SJCRH30 (cell line): ENCODE results near the gene ZNF76. TPM values are rescaled to one million over a fixed set of nuclear protein-coding genes. Genes with fewer than 3 reads are reported as not detected.

ENCODE experiments used
- DNase-seq, 2 experiments: peaks; one replicate each; pipeline ENCODE4 v3.0.0-alpha.2; 2015 to 2020
- H3K27ac ChIP-seq: fragments of 250-450 bp; sonication (Bioruptor Pico); 2 replicates; pipeline ENCODE4 v1.5.1; 2020; ENCODE audit warnings: mild to moderate bottlenecking, moderate library complexity
- H3K27me3 ChIP-seq: fragments of 250-450 bp; sonication (Bioruptor Pico); 2 replicates; pipeline ENCODE4 v1.5.1; 2020; ENCODE audit warnings: mild to moderate bottlenecking, moderate library complexity
- H3K36me3 ChIP-seq: fragments of 250-450 bp; sonication (Bioruptor Pico); 2 replicates; pipeline ENCODE4 v1.5.1; 2020; ENCODE audit warnings: mild to moderate bottlenecking, moderate library complexity
- H3K4me1 ChIP-seq: fragments of 250-450 bp; sonication (Bioruptor Pico); 2 replicates; pipeline ENCODE4 v1.5.1; 2020; ENCODE audit warnings: mild to moderate bottlenecking, moderate library complexity
- H3K4me3 ChIP-seq: fragments of 250-450 bp; sonication (Bioruptor Pico); 2 replicates; pipeline ENCODE4 v1.5.1; 2020; ENCODE audit warnings: mild to moderate bottlenecking, moderate library complexity
- H3K9me3 ChIP-seq: fragments of 250-450 bp; sonication (Bioruptor Pico); replicated peaks from 2 replicates; pipeline ENCODE4 v1.5.1; 2020; ENCODE audit warnings: mild to moderate bottlenecking, moderate library complexity
- total RNA-seq: library from RNA; depleted of rRNA; stranded (reverse); fragments of >200 nt; shearing (Covaris generic); gene quantifications from 2 replicates; pipeline ENCODE4 v1.2.3, GENCODE V29; 2014

ZNF76 gene
- total RNA-seq, 1 experiment from 2014 or later, result 8.2 TPM

DNA sequence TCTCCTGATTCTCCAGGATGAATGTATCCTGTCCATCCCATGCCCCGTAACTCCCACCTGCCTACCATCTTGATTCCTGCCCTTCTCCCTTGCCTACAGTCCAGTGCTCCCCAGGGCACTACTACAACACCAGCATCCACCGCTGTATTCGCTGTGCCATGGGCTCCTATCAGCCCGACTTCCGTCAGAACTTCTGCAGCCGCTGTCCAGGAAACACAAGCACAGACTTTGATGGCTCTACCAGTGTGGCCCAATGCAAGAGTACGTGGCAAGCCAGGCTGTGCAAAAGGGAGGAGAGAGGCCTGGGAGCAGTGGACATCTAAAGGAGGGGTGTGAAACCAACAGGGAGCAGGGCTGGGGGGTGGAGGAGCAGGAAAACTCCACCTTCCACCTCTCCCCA is 15.0 kb upstream of the ZNF76 start:
- Histone ChIP-seq H3K36me3 (no peaks in the 10 kb centered on the region; the same call in 1 of the 2 replicates), H3K4me3 (no peak overlapping the region), H3K27ac (no peak overlapping the region), H3K27me3 (no peaks in the 10 kb centered on the region), H3K9me3 (no peaks in the 10 kb centered on the region), H3K4me1 (no peaks in the 10 kb centered on the region)
- no peak for DNase-seq

- Histone ChIP-seq H3K27me3 (no peaks in the 10 kb centered on the region), H3K9me3 (no peaks in the 10 kb centered on the region), H3K27ac (no peak overlapping the region), H3K4me3 (no peak overlapping the region), H3K4me1 (no peaks in the 10 kb centered on the region), H3K36me3 (no peaks in the 10 kb centered on the region; the same call in 1 of the 2 replicates)
- no peak for DNase-seq
Measured at GRCh38 chr6:35247642-35248231, 11.8 kb upstream of the ZNF76 start.

GRCh38 chr6:35248300-35248699 is 11.2 kb upstream of the ZNF76 start:
- Histone ChIP-seq H3K36me3 (no peaks in the 10 kb centered on the region; the same call in 1 of the 2 replicates), H3K27ac (no peak overlapping the region), H3K4me1 (no peaks in the 10 kb centered on the region), H3K27me3 (no peaks in the 10 kb centered on the region), H3K9me3 (no peaks in the 10 kb centered on the region), H3K4me3 (no peak overlapping the region)
- DNase-seq, result no peak

DNA sequence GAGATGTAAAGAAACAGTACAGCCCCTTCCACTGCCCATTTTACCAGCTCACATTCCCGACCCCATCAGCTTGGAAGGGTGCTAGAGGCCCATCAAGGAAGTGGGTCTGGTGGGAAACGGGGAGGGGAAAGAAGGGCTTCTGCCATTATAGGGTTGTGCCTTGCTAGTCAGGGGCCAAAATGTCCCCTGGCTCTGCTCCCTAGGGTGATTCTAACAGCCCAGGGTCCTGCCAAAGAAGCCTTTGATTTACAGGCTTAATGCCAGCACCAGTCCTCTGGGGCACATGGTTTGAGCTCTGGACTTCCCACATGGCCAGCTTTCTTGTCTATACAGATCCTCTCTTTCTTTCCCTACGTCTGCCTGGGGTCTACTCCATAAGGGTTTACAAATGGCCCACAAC is 10.6 kb upstream of the ZNF76 start:
- no peak overlapping the region for H3K4me3 ChIP-seq
- H3K27ac ChIP-seq, result no peak overlapping the region
- no peak for DNase-seq
- no peaks in the 10 kb centered on the region for H3K9me3 ChIP-seq
- H3K27me3 ChIP-seq, result no peaks in the 10 kb centered on the region
- no peaks in the 10 kb centered on the region; the same call in 1 of the 2 replicates for H3K36me3 ChIP-seq
- H3K4me1 ChIP-seq, result no peaks in the 10 kb centered on the region

DNA sequence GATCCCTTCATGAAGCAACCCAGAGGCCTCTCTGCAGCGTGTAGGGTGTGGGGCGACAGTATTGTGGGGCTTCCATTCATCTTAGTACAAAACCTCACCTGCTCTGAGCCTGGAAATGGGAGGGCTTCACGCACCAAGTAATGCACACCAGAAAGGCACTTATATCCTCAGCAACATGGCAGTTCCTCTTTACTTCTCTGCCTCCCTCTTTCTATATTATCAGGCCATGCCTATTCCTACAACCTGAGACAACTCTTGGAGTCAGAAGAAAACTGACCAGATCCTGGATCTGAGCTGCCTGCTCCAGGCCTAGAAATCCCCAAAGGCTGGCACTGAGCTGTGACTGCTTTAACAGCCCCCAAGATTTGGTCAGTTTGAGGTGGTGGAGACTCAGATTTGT is 7.6 kb upstream of the ZNF76 start:
- H3K27ac ChIP-seq, result no peak overlapping the region
- no peaks in the 10 kb centered on the region for H3K27me3 ChIP-seq
- H3K4me3 ChIP-seq, result no peak overlapping the region
- H3K9me3 ChIP-seq, result no peaks in the 10 kb centered on the region
- no peak for DNase-seq
- H3K4me1 ChIP-seq, result no peaks in the 10 kb centered on the region
- no peaks in the 10 kb centered on the region for H3K36me3 ChIP-seq

DNA sequence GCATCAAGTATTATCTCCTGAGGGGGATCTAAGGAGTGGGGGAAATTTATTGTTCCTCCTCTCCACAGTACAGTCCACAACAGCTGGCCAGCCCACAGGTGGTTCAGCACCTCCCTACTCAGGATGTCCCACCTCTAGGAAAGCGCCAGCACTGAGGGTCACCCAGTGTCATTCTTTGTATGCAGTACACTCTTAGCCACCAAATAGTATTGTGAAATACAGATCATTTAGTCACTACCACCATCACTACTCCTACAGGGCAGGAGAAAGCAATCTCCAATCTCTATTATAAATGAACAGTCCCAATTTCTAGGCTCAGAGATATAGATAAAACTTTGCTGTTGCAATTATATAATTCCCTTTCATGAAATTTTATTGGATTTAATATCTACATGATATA is 6.3 kb upstream of the ZNF76 start:
- H3K4me1 ChIP-seq, result no peaks in the 10 kb centered on the region
- no peaks in the 10 kb centered on the region for H3K9me3 ChIP-seq
- no peak for DNase-seq
- H3K27ac ChIP-seq, result no peak overlapping the region
- H3K4me3 ChIP-seq, result no peak overlapping the region
- H3K27me3 ChIP-seq, result no peaks in the 10 kb centered on the region
- no peaks in the 10 kb centered on the region for H3K36me3 ChIP-seq

- Histone ChIP-seq H3K27ac (no peak overlapping the region), H3K36me3 (no peaks in the 10 kb centered on the region), H3K4me1 (no peaks in the 10 kb centered on the region; the same call in 1 of the 2 replicates), H3K4me3 (peak overlapping the region; percentile 73), H3K27me3 (no peaks in the 10 kb centered on the region), H3K9me3 (no peaks in the 10 kb centered on the region)
- DNase-seq, result no peak
Measured at GRCh38 chr6:35258336-35258735, 1.2 kb upstream of the ZNF76 start.

- no peaks in the 10 kb centered on the region; the same call in 1 of the 2 replicates for H3K4me1 ChIP-seq
- no peaks in the 10 kb centered on the region for H3K36me3 ChIP-seq
- H3K27me3 ChIP-seq, result no peaks in the 10 kb centered on the region
- DNase-seq, result no peak
- H3K27ac ChIP-seq, result peak overlapping the region; percentile 81
- H3K4me3 ChIP-seq, result peak overlapping the region; percentile 73
- no peaks in the 10 kb centered on the region for H3K9me3 ChIP-seq
Measured at GRCh38 chr6:35258858-35259193, 709 bp upstream of the ZNF76 start.

GRCh38 chr6:35259948-35260590 is 534 bp downstream of the ZNF76 start:
- Histone ChIP-seq H3K4me3 (peak overlapping the region; percentile 73), H3K27ac (peak overlapping the region; percentile 81), H3K4me1 (no peaks in the 10 kb centered on the region; the same call in 1 of the 2 replicates), H3K9me3 (no peaks in the 10 kb centered on the region), H3K36me3 (no peaks in the 10 kb centered on the region), H3K27me3 (no peaks in the 10 kb centered on the region)
- peak; percentile 64 to 69 for DNase-seq

DNA sequence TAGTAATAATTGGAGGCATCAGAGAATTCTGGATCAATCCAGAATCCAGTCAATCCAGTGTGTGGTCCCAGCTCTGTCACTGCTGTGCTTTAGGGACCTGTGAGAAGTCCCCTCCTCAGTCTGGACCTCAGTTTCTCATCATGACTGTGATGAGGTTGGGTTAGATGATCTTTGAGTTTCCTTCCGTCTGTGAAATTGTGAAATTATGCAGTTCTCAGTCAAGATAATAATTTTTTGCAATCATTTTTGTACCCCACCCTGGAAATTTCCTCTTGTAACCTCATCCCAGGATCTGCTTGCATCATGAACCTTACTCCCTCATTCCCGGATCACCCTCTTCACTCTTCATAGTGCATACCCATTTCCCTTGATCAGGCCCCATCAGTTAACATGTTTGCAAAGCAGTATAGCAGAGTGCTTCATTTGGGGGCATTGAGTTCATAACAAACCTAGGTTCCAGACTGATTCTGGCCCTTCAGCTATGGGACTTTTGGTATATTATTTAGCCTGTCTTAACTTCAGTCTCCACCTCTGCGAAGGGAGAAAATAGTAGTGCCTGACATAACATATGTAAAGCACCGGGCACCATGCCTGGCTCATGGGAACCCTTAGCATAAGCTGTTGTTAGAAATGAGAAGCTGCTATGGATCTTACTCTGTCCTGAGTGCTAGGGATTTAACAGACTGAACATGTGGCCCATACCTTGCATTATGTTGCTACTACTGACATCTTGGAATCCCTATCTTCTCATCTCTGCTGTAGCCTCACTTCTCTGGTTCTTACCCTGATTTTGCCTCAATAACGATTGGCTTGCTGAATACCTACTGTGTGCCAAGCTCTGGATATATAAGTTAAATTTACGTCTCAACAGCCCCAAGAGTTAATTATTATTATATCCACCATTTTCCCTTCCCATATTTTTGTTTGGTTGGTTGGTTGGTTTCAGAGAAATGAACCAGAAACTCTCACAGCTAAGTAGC is 1.3 kb downstream of the ZNF76 start:
- no peaks in the 10 kb centered on the region for H3K27me3 ChIP-seq
- no peak overlapping the region for H3K27ac ChIP-seq
- H3K36me3 ChIP-seq, result no peaks in the 10 kb centered on the region
- no peaks in the 10 kb centered on the region for H3K9me3 ChIP-seq
- peak overlapping the region; percentile 73 for H3K4me3 ChIP-seq
- no peak for DNase-seq
- H3K4me1 ChIP-seq, result no peaks in the 10 kb centered on the region; the same call in 1 of the 2 replicates

DNA sequence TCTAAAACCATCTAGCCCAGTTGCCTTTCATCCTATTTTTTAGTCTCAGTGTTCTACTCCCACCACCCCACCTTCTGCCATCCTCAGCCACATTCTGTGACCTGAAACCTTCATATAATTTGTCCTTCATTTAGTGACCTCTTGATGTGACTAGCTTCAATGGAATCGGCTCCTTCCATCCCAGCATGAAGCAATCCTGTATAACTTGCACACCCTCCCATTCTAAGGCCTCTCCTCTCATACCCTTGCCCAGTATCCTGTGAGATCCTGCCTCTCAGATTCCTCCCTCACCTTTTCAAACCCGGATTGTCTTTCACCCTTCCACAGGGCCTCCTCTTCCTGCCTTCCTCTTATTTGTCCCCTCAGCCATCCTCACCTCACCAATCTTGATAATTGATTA is 3.1 kb downstream of the ZNF76 start:
- no peaks in the 10 kb centered on the region for H3K36me3 ChIP-seq
- no peak overlapping the region for H3K4me3 ChIP-seq
- H3K4me1 ChIP-seq, result no peaks in the 10 kb centered on the region; the same call in 1 of the 2 replicates
- no peaks in the 10 kb centered on the region for H3K27me3 ChIP-seq
- DNase-seq, result no peak
- no peak overlapping the region for H3K27ac ChIP-seq
- H3K9me3 ChIP-seq, result no peaks in the 10 kb centered on the region

DNA sequence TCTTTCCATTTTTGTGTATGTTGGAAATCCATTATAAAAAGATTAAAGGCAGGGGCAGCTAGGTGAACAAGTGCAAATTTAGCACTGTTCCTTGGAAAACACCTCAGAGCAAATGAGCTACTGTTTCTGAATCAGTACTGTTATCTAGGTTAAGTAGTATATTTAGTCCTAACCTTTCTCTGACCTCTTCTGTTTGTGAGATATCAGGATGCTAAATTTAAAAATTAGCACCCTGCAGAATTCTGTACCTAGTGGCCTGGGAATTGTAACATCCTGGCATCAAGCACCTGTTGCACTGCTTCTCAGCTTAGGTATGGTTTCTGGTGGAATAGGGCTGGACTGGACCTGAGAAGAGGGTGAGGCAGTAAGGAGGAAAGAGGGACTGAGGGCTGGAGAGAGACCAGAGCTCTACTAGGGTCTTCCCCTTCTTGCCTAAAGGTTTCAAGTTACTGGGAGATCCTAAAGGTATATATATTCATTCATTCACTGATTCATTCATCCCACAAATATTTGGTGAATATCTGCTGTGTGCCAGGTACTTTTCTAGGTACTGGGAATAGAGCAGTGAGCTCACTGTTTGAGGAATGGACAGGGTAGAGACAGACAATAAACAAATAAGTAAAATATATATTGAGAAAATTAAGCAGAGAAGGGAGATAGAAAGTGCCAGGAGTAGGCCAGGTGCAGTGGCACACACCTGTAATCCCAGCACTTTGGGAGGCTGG is 5.2 kb downstream of the ZNF76 start:
- DNase-seq, result no peak
- no peaks in the 10 kb centered on the region for H3K36me3 ChIP-seq
- no peaks in the 10 kb centered on the region; the same call in 1 of the 2 replicates for H3K4me1 ChIP-seq
- H3K27ac ChIP-seq, result no peak overlapping the region
- H3K27me3 ChIP-seq, result no peaks in the 10 kb centered on the region
- H3K9me3 ChIP-seq, result no peaks in the 10 kb centered on the region
- no peak overlapping the region for H3K4me3 ChIP-seq

DNA sequence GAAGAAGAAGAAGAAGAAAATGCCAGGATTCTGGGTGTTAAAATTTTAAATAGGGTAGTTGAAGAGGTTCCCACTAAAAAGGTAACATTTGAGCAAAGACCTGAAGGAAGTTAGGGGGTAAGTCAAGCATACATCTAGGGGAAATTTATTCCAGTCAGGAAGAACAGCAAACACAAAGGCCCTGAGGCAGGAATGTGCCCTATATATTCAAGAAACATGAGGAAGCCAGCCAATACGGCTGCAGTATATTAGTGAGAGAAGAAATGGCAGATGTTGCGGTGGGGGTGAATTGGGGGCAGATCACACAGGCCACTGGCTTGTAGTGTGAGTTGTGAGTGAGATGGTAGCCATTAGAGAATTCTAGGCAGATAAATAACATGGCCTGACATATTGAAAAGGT is 6.0 kb downstream of the ZNF76 start:
- H3K27ac ChIP-seq, result no peak overlapping the region
- no peaks in the 10 kb centered on the region; the same call in 1 of the 2 replicates for H3K4me1 ChIP-seq
- H3K9me3 ChIP-seq, result no peaks in the 10 kb centered on the region
- H3K4me3 ChIP-seq, result no peak overlapping the region
- no peak for DNase-seq
- no peaks in the 10 kb centered on the region for H3K36me3 ChIP-seq
- no peaks in the 10 kb centered on the region for H3K27me3 ChIP-seq

DNA sequence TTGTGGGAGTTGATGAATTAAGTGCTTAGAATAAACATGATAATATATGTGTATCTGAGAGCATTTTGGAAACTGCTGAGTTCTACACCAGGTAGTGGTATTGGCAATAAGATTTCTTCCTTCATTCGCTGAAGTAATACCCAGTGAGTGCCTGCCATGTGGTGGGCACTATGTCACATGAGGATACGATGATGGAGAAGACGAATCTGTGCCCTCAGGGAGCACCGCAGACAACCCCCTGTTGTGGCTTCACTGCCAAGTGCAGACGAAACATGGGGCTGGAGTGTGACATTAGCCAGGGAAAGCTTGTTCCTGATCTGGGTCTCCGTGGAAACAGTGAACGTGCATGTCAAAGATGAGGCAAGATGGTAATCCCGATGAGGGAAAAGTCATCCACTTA is 7.9 kb downstream of the ZNF76 start:
- Histone ChIP-seq H3K27me3 (no peaks in the 10 kb centered on the region), H3K4me1 (no peaks in the 10 kb centered on the region), H3K36me3 (no peaks in the 10 kb centered on the region), H3K9me3 (no peaks in the 10 kb centered on the region), H3K4me3 (no peak overlapping the region), H3K27ac (no peak overlapping the region)
- DNase-seq, result no peak
